Smooth muscle cell (in vitro differentiated cells): Measurements from ENCODE around the gene PKD2. TPM values are rescaled to one million over a fixed set of nuclear protein-coding genes. Genes with fewer than 3 reads are reported as not detected.

Experiments used
- DNase-seq: peaks from one replicate; lab custom pipeline; 2025; ENCODE audit not compliant: unreplicated experiment; lab: John Stamatoyannopoulos, UW
- H2AFZ ChIP-seq: fragments of 200-600 bp; sonication (generic); 2 replicates; pipeline ENCODE4 v1.6.0; 2016; ENCODE audit warnings: antibody characterized with exemption, low read depth, mild to moderate bottlenecking
- H3F3A ChIP-seq: fragments of 200-600 bp; sonication (generic); 2 replicates; pipeline ENCODE4 v1.6.0; 2017; ENCODE audit warnings: antibody characterized with exemption, low read depth
- H3K27ac ChIP-seq: fragments of 200-600 bp; sonication (generic); 2 replicates; pipeline ENCODE4 v1.5.1; 2016; ENCODE audit warnings: low read depth, mild to moderate bottlenecking
- H3K27me3 ChIP-seq: fragments of 200-600 bp; sonication (generic); 2 replicates; pipeline ENCODE4 v1.6.1; 2016; ENCODE audit warnings: low read depth, mild to moderate bottlenecking
- H3K36me3 ChIP-seq: fragments of 200-600 bp; sonication (generic); 2 replicates; pipeline ENCODE4 v1.5.1; 2016; ENCODE audit warnings: low read depth
- H3K4me1 ChIP-seq: fragments of 200-600 bp; sonication (generic); 2 replicates; pipeline ENCODE4 v1.5.1; 2016; ENCODE audit warnings: low read depth
- H3K4me2 ChIP-seq: fragments of 200-600 bp; sonication (generic); 2 replicates; pipeline ENCODE4 v1.6.0; 2016; ENCODE audit warnings: mild to moderate bottlenecking
- H3K4me3 ChIP-seq: fragments of 200-600 bp; sonication (generic); 2 replicates; pipeline ENCODE4 v1.5.1; 2016; ENCODE audit warnings: mild to moderate bottlenecking
- H3K79me2 ChIP-seq: fragments of 200-600 bp; sonication (generic); 2 replicates; pipeline ENCODE4 v1.6.0; 2016; ENCODE audit warnings: low read depth, mild to moderate bottlenecking
- H3K9ac ChIP-seq: fragments of 200-600 bp; sonication (generic); 2 replicates; pipeline ENCODE4 v1.6.0; 2016; ENCODE audit warnings: low read depth
- H3K9me3 ChIP-seq: fragments of 200-600 bp; sonication (generic); replicated peaks from 2 replicates; pipeline ENCODE4 v1.5.1; 2016; ENCODE audit warnings: low read depth
- H4K20me1 ChIP-seq: fragments of 200-600 bp; sonication (generic); 2 replicates; pipeline ENCODE4 v1.6.0; 2016; ENCODE audit warnings: low read depth
- CTCF ChIP-seq: fragments of 200-600 bp; sonication (generic); IDR thresholded peaks from 2 replicates; pipeline ENCODE4 v1.5.1; 2017; ENCODE audit warnings: borderline replicate concordance, mild to moderate bottlenecking, antibody characterized with exemption; ENCODE audit not compliant: insufficient read depth, poor library complexity, severe bottlenecking
- WGBS: methylation state at CpG from one replicate; pipeline ENCODE4 v1.1.7; 2016; ENCODE audit warnings: low lambda C conversion rate; 5-methylcytosine and 5-hydroxymethylcytosine counted together
- polyA plus RNA-seq: library from polyadenylated mRNA; unstranded; fragments of >200 nt; fragmentation: Nextera tagmentation; extraction: Ambion mirVana; gene quantifications from 2 replicates; pipeline ENCODE4 v1.2.1, GENCODE V29; 2016
- total RNA-seq: library from RNA; depleted of rRNA; stranded (reverse); fragments of >200 nt; gene quantifications from 2 replicates; pipeline ENCODE4 v1.2.3, GENCODE V29; 2014

PKD2 gene
- total and polyA plus RNA-seq, 2 experiments from 2014 or later = 19.8 to 41.4 TPM

DNA sequence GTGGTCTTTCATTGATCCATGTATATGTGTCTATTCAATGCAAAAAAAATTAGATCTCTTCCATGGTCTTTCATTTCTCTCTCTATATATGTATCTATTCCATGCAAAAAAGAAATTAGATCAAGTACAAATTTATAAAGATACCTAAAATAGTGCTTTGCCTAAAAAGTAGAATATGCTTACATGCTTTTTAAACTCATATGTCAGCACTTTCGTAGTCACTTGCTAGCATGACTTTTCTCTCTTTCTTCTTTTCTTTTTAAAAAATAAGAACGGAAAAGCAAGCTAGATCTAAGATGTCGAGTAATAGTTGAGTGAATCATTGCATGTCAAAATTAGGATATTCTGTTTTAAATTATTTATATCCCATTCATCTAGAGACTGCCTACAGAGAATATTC, 50.9 kb downstream of the PKD2 start:
- Histone ChIP-seq H3K4me3 (no peak overlapping the region), H3K36me3 (peaks cover 13% of the 10 kb centered on the region), H3K79me2 (no peaks in the 10 kb centered on the region), H3F3A (no peaks in the 10 kb centered on the region), H3K27ac (no peak overlapping the region), H3K9me3 (no peaks in the 10 kb centered on the region), H3K4me2 (no peak overlapping the region), H2AFZ (no peak overlapping the region), H3K9ac (no peak overlapping the region), H3K4me1 (no peaks in the 10 kb centered on the region), H3K27me3 (no peaks in the 10 kb centered on the region), H4K20me1 (no peaks in the 10 kb centered on the region)
- WGBS = 97% methylated on average over 3 of the region's 3 CpGs
- no peak for DNase-seq
- TF ChIP-seq CTCF = no peak

GRCh38 chr4:88059766-88060165, 52.3 kb downstream of the PKD2 start:
- Histone ChIP-seq H3K36me3 (peaks cover 16% of the 10 kb centered on the region), H2AFZ (no peak overlapping the region), H3K79me2 (no peaks in the 10 kb centered on the region), H4K20me1 (no peaks in the 10 kb centered on the region), H3K4me2 (no peak overlapping the region), H3F3A (no peaks in the 10 kb centered on the region), H3K27ac (no peak overlapping the region), H3K27me3 (no peaks in the 10 kb centered on the region), H3K9me3 (no peaks in the 10 kb centered on the region), H3K9ac (no peak overlapping the region), H3K4me3 (no peak overlapping the region), H3K4me1 (no peaks in the 10 kb centered on the region)
- DNase-seq = no peak
- WGBS = 76% methylated on average over 2 of the region's 2 CpGs
- no peak for TF ChIP-seq CTCF

DNA sequence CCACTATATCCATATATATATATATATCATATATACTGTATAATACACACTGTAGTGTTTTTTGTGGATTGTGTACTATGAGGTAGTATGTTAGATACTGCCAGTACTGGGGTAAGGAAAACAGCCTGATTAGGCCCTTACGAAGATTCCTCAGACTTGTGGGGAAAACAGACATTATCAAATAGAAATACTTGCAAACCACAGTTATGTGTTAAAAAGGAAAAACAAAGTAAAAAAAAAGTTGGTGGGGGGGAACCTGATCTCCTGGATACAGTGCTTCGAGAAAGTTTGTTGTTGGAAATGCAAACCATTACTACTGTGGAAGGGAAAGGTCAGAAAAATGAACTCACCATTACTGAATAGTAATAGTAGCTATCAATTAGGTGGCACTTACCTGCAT, 53.0 kb downstream of the PKD2 start:
- Histone ChIP-seq H3K79me2 (no peaks in the 10 kb centered on the region), H3K4me3 (no peak overlapping the region), H3K9ac (no peak overlapping the region), H3K27ac (no peak overlapping the region), H3F3A (no peaks in the 10 kb centered on the region), H3K9me3 (no peaks in the 10 kb centered on the region), H3K4me1 (no peaks in the 10 kb centered on the region), H3K4me2 (no peak overlapping the region), H2AFZ (no peak overlapping the region), H3K36me3 (peaks cover 16% of the 10 kb centered on the region), H4K20me1 (no peaks in the 10 kb centered on the region), H3K27me3 (no peaks in the 10 kb centered on the region)
- WGBS = 54% methylated on average over 2 of the region's 2 CpGs
- no peak for TF ChIP-seq CTCF
- DNase-seq = no peak

- Histone ChIP-seq H3K4me1 (no peaks in the 10 kb centered on the region), H4K20me1 (no peaks in the 10 kb centered on the region), H3K9me3 (no peaks in the 10 kb centered on the region), H3K27me3 (no peaks in the 10 kb centered on the region), H3F3A (no peaks in the 10 kb centered on the region), H3K4me3 (no peak overlapping the region), H3K27ac (no peak overlapping the region), H3K79me2 (no peaks in the 10 kb centered on the region), H3K36me3 (peaks cover 32% of the 10 kb centered on the region), H2AFZ (no peak overlapping the region), H3K9ac (no peak overlapping the region), H3K4me2 (no peak overlapping the region)
- TF ChIP-seq CTCF = no peak
- DNase-seq = no peak
- WGBS = 88% methylated on average over 1 of the region's 1 CpG
Observed at GRCh38 chr4:88062311-88062710, 54.9 kb downstream of the PKD2 start.
